HG02884 (cell line): ENCODE measurements around the gene LBP.
"Not testable (repeated sequence)": the region's sequence is repeated elsewhere in the genome, so short reads cannot be mapped to it uniquely, and the experiment has no call there.

Experiments used
- ATAC-seq: cut with Tn5 transposase; IDR thresholded peaks from one replicate; pipeline ENCODE4 v1.9.1; 2021; ENCODE audit warnings: mild to moderate bottlenecking, moderate library complexity; ENCODE audit not compliant: unreplicated experiment

LBP gene

DNA sequence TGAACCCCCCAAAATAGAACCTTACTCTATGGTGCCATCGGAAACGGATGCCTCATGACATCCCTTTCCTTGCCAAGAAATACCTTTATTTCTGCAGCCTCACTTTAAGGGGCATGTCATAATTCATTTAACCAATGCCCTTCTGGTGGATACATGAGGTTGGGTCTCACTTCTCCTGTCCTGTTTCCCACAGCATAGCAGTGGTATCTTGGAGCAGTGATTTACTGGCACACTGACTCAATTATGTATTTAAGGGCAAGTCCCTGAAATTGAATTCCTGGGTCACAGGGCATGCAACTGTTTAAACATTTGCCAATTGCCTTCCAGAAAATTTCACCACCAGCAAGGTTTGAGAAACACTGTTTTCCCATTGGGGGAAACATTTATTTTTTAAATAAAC lies 639 bp upstream of the LBP start:
- ATAC-seq: no peak

DNA sequence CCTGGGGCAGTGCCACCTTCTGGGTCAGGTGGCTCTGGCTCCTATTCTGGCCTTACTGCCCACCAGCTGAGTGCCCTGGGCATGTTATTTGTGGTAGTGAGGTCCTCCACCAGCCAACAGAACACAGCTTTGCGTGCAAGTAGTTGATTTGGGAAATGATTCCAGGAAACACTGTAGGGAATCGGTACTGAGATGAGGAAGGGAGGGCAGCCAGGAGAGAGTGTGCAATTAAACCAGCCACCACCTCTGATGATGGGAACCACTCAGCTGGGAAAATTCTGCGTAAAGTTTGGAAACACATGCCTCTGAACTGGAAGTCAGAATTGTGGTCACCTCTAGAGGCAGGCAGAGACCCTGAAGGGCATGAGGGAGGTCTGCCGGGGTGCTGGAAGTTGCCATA lies 459 bp downstream of the LBP start:
- ATAC-seq: no peak

DNA sequence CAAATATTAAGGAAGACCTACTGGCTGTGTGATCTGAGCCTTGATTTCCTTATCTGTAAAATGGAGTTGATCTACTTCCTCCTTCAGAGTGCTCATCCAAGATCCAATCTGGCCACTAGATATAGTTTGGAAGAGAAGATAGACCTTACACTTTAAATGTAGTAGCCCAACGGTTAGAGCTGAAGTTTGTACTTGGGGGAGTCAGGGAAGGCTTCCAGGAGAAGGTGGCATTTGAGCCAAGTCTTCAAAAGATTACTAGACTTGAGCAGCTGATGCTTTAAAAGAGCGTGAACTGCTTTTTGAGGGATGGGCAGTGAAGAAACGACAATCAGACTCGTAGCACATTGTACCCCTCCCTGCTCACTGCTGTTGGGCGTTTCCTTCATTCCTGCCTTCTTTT lies 3.6 kb downstream of the LBP start:
- ATAC-seq: no peak

DNA sequence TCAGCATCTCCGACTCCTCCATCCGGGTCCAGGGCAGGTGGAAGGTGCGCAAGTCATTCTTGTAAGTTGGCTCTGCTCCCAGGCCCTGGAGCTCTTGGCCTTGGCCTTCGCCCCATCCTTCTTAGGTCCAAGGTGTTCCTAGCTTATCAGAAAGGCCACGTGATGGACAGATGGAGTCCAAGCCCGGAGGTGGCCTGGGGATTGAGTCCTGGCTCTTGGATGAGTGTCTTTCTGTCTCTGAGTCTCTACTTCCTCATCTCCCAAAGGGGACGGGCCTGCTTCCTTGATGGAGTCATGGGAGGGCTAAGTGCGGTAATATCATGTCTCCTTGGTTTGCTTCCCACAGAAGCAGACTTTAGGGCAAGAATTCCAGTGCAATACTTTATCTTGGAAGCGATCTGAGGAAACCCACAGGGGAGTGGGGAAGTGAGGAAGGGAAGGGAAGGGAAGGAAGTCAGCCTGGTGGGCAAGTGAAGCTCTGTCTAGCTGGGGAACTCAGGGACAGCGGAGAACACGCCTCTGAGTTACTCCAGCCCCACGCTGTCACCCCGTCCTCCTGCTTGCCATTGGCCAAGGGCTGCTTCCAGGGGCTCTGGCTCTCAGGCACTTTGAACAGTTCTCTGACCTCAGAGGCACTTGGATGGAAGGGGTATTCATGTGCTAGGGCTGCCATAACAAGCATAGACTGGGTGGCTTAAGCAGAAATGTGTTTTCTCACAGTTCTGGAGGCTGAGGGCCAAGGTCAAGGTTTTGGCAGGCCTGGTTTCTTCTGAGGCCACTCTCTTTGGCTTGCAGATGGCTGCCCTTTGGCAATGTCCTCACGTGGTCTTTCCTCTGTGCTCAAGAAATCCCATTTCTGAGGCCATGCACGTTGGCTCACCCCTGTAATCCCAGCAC lies 4.8 kb downstream of the LBP start:
- no peak for ATAC-seq

DNA sequence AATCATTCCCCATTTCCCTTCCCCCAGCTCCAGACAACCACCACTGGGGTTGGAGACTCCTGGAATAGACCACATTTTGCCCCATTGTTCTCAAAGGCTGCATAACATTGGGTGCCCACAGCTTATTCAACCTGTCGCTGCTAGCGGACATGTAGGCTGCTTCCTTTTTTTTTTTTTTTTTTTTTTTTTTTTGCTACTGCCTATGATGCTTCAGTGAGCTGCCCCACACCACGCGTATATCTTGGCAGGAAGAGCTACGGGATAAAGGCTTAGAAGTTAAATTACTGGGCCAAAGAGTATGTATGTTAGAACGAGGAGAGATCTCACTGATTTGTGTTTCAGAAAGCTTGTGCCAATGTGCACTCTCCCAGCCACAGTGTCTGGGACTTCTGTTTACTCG lies 7.0 kb downstream of the LBP start:
- no peak for ATAC-seq

DNA sequence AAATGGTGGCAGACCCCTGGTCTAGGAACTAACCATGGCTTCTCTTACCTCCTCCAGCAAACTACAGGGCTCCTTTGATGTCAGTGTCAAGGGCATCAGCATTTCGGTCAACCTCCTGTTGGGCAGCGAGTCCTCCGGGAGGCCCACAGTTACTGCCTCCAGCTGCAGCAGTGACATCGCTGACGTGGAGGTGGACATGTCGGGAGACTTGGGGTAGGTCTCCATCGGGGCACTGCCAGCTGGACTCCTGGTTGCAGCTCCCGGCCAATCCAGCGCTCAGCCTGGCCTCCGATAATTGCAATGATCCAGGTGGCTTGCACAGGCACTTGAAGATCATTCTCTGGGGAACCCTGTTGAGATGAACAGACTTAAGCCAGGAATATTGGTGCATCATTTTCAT lies 7.9 kb downstream of the LBP start:
- no peak for ATAC-seq

DNA sequence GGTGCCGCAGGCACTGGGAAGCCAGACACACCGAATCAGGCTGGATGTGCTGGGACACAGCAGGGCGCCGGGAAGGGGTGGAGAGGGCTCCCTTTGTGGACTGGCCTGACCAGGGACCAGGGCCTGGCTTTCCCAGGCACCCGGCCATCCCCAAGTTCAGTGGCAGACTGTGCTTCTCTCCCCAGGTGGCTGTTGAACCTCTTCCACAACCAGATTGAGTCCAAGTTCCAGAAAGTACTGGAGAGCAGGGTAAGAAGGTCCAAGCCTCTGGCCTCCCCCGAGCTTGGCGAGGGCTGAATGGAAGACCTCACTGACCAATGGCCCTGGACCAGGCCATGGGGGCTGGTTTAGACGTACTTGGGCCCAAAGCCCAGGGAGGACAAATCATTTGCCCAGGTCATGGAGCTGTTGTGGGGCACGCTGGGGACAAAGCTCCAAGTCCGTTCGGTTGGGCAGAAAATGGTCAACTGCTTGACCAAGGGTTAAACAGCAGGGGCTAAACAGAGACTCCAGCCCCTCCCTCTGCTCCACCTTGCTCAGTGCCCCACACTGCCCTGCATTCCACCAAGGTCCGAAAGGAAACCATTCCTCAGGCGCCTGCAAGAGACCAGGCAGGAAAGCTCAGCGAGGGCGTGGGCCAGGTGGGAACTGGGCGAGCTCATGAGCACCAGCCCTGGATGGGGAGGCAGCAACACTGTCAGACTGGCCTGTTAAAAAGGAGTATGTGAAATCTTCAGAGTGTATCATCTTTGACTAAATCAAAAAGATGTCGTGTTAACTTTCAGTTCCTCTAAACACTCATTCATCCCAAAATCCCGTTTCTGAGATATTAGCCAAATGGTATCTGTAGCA lies 9.1 kb downstream of the LBP start:
- ATAC-seq: no peak

DNA sequence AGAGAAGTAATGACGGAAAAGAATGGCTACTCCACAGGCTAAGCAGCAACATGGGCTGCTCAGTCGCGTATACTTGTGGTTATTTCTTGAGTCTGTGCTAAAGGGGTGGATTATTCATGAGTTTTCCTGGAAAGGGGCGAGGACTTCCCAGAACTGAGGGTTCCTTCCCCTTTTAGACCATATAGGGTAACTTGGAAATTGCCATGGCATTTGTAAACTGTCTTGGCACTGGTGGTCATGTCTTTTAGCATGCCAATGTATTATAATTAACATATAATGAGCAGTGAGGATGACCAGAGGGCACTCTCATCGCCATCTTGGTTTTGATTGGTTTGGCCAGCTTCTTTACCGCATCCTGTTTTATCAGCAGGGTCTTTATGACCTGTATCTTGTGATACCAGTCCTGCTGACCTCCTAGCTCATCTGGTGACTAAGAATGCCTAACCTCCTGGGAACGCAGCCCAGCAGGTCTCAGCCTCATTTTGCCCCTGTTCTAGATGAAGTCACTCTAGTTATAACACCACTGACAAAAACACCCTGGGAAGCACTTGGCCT lies 11.4 kb downstream of the LBP start:
- ATAC-seq: no peak

DNA sequence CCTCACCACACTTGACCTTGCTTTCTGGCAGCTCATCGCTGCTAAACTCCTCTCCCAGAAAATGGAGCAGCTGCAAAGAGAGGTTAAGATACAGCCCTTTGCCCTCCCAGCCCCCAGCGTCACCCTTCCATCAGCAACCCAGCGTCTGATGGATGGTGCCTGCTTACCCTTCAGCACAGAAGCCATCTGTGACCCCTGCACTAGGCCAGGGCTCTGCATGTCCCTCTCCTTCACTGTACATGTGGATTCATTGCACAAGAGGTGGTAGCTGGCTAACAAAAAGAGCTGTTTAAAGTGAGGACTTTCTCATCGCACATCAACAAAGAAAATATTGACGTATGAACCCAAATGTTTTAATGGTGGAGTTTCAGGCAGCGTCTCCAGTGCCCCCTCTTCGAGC lies 12.3 kb downstream of the LBP start:
- no peak for ATAC-seq

DNA sequence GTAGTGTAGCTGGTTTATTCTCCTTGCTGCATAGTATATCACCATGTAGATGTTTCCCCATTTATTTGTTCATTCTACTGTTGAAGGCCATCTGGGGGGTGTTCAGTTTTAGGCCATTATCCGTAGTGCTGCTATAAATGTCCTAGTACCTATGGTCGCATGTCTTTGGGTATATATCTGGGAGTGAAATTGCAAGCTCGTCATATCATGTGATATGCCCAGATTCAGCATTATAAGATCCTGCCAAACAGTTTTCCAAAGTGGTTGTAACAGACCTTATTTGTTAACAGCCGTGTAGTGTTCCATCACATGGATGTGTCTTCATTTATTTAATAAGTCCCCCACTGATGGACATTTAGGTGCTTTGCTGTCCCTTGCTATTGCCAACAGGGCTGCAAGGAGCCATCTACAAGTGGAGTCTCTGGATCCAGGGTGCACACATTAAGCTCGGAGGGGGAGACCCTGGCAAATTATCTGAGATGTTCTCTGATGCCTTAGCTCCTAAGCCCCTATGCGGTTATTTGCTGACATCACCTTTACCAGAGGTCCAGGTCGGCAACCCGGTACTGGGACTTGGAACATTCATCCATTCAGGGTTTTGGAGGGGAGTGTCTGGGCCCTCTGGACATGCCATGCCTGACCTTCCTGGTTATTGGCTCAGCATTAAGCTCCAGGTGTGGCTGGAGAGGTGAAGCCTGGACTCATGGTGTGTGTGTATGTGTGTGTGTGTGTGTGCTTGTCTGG lies 16.9 kb downstream of the LBP start:
- no peak for ATAC-seq

DNA sequence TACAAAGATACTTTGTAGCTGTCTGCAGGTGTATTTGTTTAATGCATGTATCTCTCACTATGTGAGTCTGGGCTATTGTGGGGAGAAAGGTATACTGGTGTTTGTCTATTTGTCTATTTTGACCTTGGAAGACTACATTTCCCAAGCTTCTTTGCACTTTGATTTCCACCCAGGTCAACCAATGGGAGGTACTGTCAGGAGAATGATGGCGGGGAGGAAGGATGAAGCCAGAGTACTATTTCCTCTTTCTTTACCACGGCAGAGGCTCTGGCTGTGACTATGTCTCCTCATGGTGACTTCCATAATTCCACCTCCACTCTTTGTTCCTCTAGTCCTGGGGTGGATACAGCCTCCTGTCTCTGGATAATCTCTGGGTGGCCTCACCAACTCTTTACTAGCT lies 23.1 kb downstream of the LBP start:
- ATAC-seq: no peak

DNA sequence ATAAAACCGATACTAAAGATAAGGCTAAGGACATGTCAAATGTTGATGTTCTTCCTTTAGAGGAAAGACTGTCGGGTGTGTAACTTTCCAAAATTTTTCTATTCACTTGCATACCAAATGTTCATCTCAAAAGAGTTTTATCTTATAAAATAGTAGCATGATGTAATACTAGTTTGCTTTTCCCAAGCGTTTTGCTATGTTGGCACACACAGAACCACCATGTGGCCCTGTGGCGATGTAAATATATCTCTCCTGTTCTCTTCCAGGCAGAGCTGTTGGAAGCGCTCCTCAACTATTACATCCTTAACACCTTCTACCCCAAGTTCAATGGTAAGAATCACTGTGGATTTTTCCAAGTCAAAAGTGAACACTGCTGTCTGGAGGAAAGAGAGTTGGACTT lies 26.5 kb downstream of the LBP start:
- no peak for ATAC-seq

DNA sequence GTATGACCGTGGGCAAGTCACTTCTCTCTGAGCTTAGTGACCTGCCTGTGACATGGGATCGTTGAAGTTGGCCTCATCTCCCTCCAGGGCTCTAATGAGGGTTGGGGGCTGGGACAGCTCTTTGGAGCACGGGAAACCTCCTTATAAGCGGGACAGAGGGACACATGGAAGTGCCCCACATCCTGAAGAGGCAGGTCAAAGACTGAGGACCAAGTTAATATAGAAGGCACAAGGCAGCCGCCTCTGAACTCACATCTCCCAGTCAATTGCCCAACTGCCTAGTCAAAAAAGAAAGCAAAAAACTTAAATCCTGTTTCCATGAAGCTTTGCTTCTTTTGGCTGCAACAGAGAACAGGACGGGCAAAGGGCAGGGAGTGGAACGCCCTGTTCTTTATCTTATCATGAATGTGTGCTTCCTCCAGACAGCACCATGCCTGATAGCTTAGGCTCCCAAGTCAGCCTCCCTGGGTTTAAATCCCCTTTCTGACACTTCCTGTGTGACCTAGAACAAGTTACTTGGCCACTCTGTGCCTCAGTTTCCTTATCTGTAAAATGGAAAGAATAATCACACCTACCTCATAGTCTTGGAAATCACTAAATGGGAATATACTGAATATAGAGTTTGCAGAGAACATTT lies 27.1 kb downstream of the LBP start:
- no peak for ATAC-seq

DNA sequence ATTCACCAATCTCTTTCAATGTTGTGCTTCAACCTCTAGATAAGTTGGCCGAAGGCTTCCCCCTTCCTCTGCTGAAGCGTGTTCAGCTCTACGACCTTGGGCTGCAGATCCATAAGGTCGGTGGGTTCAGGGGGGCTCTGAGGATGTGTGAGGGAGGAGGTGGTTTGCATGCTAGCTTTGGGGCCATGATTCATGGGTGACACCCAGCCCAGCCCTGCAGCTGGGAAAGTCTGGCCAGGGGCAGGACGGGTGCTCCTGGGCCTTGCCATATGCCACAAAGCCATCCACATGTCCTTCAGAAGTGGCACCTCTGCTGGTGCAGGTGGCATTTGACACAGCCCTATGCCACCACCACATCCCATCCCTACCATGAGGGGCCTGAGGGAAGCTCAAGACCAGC lies 27.6 kb downstream of the LBP start:
- no peak for ATAC-seq

DNA sequence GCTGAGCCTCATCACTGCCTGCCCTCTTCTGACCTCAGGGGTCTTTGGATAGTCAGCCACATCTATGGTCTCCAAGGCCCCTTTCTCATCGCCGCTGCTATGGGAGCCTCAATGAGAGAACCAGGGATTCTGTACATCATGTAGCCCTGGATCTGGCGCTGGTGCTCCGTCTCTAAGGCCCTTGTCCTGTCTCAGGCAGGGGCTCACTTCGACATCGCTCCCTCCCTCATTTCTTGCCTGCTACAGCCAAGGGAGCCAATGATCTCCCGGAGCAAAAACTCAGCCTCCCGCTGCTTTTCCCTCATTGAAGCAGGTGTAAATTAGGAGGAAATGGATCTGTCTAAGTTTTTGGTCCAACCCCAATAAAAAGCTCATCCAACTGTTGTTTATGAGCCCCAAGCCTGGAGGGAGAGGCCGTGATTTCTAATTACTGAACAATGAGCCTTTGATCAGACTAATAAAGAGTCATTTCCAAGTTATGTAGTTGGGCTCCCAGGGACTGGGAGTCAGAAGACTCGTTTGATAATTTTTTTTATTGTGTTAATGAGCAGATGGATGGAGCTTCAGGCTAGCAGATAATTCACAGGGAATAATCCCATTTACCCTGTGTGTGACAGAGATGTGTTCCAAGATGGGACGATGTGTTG lies 30.9 kb downstream of the LBP start:
- no peak for ATAC-seq

DNA sequence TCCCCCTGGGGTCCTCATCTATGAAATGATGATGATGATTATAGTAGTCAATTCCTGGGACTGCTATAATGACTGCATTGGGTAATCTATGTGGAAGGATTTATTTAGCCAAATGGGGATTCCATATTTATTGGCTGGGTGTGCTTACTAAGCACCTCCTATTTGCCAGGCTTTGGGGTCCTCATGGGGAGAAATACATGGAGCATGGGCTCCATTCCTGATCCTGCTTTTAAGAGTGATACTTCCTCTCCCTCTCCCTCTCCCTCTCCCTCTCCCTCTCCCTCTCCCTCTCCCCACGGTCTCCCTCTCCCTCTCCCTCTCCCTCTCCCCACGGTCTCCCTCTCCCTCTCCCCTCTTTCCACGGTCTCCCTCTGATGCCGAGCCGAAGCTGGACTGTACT lies 31.6 kb downstream of the LBP start:
- ATAC-seq: not testable (repeated sequence)

DNA sequence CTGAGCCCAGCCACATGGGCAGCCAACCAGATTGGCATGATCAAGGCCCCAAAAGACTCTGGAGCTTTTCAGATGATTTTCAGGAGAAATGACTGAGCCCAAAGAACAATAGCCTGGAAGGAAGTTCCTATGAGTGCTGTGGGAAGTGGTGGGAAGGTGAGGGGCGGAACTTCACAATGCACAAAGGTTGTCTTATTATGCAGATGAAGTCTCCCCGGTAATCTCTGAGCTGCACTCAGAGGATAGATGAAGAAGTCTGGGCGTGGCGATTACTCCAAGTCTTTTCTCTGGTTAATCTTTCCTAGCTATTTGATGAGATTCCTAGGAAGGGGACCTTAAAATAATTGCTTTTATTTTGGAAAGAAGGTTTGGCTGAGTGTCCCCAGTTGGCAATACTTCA lies 36.9 kb downstream of the LBP start:
- ATAC-seq: no peak

DNA sequence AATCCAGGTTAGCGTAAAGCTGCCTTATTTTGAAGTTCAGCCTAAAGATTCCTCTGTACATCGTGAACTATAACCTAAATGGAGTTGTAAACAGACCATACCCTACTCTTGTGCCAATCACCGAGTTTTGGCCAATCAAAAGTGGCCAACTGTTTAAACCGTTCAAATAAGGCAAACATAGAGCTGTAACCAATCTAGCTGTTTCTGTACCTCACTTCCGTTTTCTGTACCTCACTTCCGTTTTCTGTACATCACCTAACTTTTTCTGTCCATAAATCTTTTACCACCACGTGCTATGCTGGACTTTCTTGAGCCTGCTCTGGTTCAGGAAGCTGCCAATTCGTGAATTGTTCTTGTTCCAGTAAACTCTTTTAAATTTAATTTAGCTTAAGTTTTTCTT lies 39.7 kb downstream of the LBP start:
- no peak for ATAC-seq

DNA sequence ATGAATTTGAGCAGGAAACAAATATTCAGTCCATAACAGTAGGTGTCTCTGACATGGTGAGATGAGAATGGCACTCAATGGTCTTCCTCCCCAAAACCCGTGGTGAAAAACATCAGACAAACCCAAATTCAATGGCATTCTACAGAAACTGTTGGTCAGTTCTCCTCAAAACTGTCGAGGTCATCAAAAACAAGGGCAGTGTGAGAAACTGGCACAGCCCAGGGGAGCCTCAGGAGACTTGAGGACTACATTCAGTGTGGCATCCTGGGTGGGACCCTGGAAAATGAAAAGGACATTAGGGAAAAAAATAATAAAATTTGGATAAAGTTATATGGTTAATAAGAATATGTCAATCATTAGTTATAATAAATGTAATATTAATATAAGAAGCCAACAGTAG lies 40.6 kb downstream of the LBP start:
- ATAC-seq: no peak

DNA sequence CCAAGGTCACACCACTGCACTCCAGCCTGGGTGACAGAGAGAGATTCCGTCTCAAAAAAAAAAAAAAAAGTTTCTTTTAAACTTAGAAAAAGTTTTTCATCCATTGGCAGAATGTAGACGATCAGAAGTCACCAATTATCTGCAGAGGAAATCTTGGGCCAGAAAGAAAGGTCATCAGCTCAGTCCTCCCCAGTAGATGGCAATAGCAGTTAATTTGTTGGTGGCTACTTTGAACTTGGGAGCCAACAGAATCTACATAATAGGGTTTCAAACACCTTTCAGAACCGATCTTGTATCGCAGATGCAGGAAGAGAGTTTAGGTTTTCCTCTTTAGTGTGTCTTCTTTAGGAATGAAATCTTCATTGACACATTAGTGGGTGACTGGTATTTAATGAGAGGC lies 41.7 kb downstream of the LBP start:
- no peak for ATAC-seq
